Measurements from ENCODE around the gene MAPK8IP1.

Gene MAPK8IP1

DNA sequence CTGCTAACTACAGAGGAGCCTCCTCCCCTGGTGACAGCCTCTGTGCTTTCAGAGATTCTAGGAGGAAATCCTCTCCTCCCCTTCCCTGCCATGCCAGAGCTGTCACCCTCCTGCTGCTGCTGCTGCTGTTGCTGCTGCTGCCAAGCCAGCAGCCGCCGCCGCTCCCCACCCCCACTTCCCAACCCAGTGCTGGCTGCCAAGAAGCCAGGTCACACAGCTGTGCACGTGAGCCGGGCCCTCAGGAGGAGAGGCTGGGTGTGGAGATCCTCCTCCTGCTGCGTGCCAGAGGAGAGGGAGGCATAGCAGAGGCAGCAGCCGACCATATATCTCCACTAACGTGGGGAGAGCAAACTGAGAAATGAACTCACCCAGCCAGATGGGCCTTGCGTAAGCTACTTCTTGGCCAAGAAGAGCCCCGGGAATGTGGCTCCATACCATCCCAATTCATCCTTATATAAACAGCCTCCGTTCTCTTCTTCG lies 25.8 kb upstream of the MAPK8IP1 start:
- no peak for DNase-seq (ENCODE audit: low read depth in 3 of 3)

DNA sequence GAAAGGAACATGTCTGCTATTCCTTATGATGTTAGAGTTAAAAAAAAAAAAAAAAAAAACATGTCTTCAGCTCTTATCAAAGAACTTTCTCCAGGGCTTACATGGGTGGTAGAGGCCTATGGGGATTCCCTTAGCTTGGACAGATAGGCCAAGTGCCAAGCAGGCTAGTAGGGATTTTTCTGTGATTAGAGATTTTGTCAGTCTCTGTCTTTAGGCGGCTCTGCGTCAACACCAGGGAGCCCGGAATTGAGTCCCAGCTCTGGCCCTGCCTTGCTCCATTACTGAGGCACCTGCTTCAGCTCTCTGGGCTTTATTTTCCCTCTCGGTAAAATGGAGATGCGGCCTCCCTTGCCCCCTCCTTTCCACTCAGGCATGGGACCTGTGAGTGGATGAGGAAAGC lies 25.1 kb upstream of the MAPK8IP1 start:
- DNase-seq (ENCODE audit: low read depth in 3 of 3), result no peak

DNA sequence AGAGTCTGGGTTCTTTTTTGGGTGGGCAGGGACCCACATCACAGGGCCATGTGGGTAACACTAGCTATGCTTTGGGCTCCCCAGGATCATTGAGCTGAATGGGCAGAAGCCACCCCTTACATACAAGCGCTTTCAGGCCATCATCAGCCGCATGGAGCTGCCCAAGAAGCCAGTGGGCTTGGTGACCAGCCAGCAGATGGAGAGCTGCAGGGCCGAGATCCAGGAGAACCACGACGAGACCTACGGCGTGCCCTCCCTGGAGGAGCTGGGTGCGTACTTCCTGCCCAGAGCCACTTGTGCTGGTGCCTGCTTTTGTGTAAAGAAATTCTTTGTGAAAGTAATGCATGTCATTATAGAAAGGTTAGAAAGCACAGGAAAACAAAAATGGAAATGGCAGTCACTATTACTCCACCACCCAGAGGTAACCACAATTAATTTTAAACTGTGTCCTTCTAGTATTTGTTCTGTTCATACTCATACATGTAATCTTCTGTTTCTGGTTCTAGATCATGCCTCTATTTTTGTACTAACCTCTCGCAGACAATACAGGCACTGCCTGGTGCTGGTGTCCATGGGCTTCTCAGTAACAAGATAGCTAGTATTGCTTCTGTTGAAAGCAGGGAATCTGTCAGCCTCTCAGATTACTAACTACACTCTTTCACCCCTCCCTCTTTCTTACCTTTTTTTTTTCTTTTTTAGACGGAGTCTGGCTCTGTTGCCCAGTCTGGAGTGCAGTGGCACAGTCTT lies 24.5 kb upstream of the MAPK8IP1 start:
- DNase-seq (ENCODE audit: low read depth in 3 of 3), result no peak

DNA sequence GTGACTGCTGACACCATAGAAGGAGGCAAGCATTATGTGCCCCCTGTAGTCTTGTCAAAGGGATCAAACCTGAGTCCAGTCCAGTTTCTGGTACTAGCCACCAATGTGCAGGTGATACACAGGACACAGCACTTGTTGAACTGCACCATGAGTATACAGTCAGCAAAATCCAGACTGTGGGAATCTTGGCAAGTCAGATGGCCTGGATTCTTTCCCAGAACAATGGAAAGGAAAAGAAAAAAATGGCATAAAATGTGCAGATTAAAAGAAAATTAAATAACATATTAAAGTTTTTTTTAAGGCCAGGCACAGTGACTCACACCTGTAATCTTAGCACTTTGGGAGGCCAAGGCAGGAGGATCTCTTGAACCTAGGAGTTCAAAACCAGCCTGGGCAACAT lies 21.4 kb upstream of the MAPK8IP1 start:
- no peak for DNase-seq (ENCODE audit: low read depth in 3 of 3)

DNA sequence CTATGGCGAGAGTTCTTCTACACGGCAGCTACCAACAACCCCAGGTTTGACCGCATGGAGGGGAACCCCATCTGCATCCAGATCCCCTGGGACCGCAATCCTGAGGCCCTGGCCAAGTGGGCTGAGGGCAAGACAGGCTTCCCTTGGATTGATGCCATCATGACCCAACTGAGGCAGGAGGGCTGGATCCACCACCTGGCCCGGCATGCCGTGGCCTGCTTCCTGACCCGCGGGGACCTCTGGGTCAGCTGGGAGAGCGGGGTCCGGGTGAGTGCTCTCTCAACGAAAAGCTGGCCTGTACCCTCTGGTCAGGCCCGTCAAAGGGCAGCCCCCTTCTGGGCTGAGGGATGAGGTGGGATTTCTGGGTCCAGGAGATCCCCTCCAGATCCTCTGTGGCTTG lies 15.9 kb upstream of the MAPK8IP1 start:
- DNase-seq (ENCODE audit: low read depth in 3 of 3), result no peak

DNA sequence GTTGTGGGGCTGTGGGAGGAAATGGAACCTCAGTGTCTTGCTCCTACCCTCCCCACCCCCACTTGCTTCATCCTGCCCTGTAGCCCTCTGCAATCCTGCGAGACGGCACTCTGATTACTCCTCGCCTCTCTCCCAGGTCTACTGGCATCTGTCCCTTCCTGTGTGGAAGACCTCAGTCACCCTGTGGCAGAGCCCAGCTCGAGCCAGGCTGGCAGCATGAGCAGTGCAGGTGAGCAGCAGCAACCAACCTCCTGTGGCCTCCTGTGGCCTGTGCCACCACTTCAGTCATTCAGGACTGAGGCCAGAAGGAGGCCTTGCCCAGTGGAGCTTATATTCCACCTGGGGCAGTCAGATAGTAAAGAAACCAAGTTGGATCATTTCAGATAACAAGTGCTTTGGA lies 14.7 kb upstream of the MAPK8IP1 start:
- no peak for DNase-seq (ENCODE audit: low read depth in 3 of 3)

DNA sequence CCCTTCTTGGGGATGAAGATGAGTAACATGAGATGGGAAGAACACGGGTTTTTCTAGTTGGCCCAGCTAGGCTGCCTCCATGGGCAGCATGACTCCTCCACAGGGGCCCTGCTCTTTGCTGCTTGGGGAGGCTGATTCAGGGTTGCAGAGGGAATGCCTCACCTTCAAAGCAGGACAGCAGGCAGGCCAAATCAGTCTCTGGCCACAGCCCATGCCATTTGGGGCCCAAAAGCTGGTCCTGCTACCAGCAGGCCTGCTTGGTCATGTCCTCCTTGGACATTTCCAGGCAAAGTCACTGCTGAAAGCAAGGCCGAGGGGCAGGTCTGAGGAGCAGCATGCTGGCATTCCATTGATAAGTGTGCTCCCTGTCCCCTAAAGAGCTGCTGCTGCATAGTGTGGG lies 13.8 kb upstream of the MAPK8IP1 start:
- DNase-seq (ENCODE audit: low read depth in 3 of 3), result no peak

DNA sequence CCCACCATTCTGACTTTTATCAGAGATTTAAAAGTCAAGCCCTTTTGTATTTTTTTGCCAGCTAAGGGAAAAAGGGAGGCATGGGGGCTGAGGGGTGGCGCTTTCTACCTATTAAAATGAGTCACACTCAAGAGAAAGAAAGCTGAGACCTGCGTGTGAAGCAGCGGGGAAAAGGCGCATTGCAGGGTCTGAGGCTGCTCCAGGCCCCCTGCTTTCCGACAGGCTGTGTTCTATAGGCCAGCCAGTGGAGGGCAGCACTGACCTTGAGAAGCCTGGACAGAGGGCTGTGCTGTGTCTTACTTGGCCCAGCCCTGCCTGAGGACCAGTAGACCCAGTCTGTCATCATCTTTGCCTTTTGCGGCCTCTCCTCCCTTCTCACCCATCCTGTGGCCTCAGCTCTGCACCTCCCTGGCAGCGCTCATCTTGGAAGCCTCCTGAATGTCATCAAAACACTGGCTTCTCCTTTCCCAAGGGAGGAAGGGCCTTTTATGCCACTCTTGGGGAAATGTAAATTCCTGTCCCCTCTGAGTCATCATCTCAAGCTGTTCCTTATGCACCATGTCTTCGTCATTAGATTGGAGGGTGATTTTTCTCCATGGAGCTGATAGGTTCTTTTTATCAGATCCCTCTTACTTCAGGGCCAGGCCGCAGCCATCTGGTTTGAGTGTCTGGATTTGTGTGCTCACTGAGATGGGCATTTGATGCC lies 12.6 kb upstream of the MAPK8IP1 start:
- DNase-seq (ENCODE audit: low read depth in 3 of 3), result no peak

DNA sequence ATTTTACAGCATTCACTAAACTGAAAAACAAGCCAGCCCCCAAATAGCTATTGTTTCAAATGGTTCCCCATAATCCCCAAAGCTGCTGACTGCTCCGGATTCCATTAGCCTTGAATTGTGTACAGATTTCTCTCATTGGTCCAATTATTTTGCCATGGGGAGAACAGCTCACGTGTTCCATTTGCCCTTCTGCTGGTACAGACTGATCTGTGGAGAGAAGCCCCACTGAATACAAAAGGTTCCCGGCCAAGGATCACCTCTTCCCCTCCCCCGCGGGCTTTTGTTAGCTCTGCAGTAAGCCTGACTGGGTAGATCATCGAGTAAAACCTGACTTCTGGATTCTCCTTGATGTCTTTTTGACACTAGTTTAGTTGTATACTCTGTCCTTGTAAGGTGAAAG lies 9.1 kb upstream of the MAPK8IP1 start:
- DNase-seq (ENCODE audit: low read depth in 3 of 3), result no peak

DNA sequence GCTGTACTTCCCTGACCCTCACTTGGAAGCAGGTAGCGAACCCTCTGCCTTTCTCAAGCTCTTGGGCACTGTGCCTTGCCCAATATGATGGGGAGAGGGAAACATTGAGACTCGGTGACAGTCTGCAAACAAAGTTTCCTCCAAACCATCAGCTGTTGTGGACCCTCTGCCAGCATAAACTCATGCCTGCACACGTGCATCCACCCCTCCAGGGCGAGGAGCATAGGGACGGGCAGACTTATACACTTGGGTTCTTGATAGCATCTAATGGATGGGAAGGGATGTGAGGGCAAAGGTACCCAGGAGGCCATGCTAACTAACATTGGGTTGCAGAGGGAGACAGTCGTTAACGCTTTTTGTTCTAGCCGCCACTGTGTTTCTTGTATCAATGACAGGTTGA lies 8.2 kb upstream of the MAPK8IP1 start:
- DNase-seq (ENCODE audit: low read depth in 3 of 3), result no peak

DNA sequence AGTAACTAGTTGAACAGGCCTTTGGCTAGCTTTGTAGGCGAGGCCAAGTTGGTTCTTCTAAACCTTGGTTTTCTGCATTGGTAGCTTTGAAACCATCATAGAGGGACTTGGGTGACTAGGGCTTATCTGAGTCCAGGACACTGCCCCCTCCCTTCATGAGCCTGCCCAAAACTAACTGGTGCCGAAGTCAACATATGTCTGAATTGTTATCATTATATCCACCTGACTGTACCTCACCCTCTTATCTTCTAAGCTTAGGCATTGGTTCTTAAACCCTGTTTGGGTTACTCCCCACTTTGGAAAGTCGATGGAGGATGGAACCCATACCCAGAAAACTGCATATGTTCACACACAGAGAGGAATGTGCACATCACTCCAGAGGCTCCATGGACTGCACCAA lies 7.6 kb upstream of the MAPK8IP1 start:
- no peak for DNase-seq (ENCODE audit: low read depth in 3 of 3)

DNA sequence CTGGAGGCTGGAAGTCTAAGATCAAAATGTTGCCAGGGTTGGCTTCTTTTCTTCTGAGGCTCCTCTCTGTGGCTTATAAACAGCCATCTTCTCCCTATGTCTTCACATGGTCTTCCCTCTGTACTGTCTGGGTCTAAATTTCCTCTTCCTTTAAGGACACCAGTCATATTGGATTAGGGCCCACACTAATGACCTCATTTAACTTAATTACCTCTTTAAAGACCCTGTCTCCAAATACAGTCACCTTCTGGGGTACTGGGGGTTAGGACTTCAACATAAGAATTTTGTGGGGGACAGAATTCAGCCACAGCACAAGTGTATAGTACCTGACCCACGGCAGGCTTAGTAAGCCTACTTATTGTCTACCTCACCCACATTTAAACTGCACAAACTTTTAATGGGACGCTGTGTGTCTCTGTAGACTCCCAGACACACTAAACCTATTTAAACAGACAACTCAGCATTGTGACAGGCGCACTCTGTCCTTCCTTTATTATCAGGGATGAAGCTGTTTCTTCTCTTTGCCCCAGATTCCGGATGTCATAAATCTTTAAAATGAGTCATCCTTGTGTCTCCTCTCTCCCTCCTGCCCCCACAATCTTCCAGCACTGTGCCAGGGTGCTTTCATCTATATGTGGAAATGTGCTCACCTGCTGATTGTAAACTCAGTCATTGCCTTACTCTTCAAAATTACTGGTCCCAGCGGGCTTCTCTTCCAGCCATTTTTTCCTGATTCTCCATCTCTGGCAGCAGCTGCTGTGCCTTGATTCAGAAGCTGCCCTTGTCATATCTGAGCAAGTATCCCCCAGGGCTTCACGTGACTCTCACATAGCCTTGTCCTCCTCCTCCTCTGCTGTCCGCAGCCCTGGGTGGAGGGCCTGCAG lies 5.4 kb upstream of the MAPK8IP1 start:
- no peak for DNase-seq (ENCODE audit: low read depth in 3 of 3)

DNA sequence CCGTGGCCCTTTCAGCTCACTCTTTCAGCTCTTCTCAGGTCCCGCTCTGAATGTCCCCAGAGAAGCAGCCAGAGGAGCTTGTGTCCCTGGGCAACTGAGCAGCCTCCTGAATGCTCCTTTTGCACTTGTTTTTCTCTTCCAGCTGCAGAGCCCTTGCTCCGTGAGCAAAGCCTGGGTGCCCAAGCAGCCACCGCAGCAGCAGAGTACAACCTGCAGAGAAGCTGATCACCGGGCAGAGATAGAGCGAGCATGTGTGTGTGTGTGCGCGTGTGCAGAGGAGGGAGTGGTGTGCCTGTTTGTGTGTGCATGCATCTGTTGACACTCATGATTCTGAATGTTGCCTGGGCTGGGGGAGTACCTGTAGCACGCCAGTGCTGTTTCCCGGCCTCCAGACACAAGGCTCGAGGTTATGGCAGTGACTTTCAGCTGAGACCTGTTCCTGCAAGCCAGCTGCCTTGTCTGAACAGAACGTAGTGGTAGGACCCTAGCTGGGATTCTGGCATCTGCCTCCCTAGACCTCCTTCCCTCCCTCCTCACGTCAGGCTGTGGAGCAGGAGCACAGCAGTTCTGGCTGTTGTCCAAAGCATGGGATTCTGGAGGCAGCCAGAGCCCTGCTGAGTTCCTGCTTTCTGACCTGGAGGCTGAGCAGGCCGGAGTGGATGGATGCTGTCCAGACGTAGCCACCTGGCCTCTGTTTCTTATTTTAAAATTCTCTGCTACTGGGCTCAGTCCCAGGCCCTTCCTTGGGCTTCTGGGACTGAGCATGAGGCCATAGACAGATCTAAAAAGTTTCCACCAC lies 4.5 kb upstream of the MAPK8IP1 start:
- DNase-seq (ENCODE audit: low read depth in 3 of 3), result no peak

DNA sequence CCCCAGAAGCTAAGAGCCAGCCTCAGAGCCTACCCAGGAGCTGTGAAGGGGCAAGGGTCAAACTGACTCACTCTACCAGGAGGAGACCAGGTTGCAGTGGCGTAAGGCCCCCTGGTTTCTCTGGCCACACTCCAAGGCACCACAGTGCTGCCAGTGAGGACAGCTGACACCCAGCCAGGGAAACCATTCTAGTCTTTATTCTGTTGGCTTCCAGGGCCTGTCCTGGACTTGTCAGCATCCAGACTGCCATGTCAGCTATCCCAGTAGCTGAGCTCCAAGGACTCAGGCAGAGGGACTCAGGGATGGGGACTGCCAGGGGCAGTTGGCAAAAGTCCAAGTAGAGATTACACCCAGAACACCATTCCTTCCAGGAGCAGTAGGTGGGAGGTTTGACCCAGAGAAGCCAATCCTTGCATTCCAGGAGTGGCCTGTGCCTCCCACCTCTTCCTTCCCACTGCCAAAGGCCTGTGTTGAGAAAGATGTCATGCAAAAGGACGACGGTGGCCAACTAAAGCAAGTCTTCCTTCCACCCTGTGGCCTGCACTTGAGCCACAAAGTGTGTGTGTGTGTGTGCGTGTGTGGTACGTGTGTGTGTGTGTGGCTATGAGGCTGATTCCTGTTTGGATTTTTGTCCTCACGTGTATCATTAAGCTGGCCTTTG lies 3.6 kb upstream of the MAPK8IP1 start:
- no peak for DNase-seq (ENCODE audit: low read depth in 3 of 3)

DNA sequence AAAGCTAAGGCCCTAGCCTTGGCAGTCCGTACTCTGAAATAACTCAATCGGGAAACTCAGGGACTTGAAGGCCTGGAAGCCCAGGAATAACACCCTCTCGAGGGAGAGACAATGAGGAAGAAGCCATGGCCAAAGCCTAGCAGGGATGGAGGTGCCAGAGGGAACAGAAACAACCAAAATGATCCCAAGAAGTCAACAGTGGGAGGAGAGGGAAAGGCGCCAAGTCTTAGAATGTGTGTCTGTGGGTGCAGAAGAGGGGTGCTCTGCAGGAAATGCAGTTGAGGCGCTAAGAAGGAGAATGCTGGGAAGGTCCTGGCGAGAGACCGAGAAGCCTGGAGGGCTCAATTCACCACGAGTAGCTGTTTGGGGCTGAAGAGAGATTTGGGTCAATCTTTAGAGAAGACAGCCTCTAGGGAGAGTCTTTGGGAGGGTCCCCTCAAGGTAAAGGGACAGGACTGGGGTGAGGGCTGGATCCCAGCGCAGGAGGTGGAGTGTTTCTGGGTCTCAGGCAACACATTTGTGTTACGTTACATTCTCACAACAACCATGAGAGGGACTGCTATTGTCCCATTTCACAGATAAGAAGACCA lies 760 bp upstream of the MAPK8IP1 start:
- no peak for DNase-seq (ENCODE audit: low read depth in 3 of 3)

DNA sequence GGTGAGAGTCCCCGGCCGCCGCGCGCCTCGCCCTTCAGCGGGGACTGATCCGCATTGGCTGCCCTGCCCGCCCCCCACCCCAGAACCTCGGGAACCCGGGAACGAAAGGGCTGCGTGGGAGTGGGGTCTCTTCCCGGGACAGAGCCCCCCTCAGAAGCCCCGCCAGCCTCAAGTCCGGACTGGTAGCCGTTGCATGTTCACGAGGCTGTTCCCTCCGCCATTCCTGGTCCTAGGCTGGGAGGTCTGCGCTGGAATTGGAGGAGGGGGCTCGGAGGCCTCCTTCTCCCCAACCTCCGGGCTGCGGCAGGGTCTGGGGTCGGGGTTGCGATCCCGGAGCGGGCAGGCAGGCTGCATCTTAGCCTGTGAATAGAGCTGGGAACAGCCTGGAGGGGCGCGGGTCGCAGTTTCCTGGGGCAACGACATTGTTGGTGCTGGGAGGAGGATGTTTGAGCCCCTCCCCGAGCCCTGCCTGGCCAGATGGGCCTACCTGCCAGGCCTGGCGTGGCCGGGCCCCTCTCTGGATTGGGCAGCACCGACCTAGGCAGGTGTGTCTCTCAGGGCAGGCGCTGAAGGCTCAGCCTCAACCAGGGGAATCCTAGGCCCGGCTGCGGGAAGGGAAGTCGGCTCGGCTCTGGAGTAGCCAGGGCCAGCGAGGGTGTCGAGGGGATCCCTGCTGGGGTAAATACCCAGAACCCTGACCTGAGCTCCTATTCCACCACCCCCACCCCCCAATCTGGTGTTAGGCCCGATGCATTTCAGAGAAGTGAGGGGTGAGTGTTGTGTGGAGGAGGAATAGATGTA lies 670 bp downstream of the MAPK8IP1 start:
- DNase-seq (ENCODE audit: low read depth in 3 of 3), result no peak

DNA sequence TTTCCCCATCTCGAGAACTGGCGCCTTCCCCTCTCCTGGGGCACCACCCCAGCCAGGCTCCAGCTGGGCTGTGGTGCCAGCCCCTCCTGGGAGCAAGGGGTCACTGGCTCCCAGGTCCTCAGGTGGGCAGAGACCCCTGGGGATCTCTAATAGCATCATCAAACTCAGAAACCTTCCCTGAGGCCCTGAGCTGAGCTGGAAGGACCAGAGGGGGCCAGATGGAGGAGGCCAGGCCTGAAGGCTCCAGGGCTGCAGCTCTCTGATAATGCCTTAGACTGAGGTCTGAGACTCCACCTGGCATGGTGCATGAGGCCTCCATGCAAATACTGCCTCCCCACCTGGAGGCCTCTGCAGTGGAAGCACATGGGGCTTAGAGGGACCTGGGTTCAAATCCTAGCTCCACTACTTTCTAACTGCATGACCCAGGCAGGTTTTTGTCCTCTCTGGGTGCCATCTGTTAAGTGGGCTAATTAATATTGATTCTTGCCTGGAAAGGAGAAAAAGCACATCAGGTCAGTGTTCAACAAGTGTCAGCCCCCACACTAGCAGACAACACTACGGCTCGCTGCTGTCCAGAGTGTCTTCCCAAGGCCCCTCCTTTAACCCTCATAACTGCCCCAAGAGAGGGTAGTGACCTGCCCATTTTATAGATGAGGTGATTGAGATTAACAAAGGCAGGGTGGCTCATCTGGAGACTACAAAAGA lies 1.5 kb downstream of the MAPK8IP1 start:
- DNase-seq (ENCODE audit: low read depth in 3 of 3), result no peak

DNA sequence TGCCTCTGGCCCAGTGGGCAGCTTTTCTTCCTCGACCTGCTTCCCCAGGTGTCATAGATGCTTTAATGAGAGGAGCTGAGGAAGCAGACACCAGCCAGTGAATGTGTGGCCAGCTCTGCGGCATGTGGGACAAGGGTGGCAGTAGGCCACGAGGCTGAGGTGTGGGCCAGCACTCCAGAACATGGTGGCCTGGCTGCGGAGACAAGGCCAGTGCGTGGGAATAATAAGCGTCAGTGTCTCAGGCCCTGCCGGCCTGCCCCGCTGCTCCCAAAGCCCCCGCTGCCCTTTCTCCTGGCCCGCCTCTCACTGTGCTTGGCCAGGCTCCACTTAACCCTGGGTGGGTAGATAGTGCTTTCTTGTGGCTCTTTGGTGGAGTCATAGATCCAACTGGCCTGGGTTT lies 2.1 kb downstream of the MAPK8IP1 start:
- DNase-seq (ENCODE audit: low read depth in 3 of 3), result no peak

DNA sequence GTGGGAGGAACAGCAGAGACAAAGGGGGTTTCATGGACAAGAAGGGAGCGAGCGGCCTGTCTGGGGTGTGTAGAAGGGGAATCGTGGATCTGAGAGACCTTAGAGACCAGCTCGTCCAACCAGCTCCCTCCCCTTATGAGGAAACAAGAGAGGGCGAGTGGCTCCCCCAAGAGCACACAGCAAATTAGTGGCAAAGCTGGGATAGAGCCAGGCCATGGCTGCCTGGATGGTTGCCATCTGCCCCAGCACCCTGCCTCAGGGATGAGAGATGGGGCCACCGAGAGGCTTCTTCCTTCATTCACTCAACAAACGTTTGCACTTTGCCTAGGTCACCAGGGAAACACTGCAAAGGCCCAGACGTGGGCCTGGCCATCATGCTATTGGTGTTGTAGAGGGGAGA lies 4.1 kb downstream of the MAPK8IP1 start:
- DNase-seq (ENCODE audit: low read depth in 3 of 3), result no peak

Measured in stimulated activated CD4-positive, alpha-beta T cell treated with anti-CD3 and anti-CD28 coated beads, TNF-alpha, amount 100 ng/mL, for 24 hours (primary cell).